Tibial artery (tissue), 4 donors: ENCODE results near the gene DMD.

Experiments used
- DNase-seq, 2 donors: peaks; one replicate each; pipeline ENCODE4 v3.0.0-alpha.2; 2019
- H3K27ac ChIP-seq, 2 donors: fragments of 200-600 bp; sonication (generic) in 1 of 2; 1 replicate in 1 of 2; 2 replicates in 1 of 2; pipeline ENCODE4 v1.5.1; 2018 to 2019; ENCODE audit warnings: mild to moderate bottlenecking in 1 of 2
- H3K27me3 ChIP-seq, 2 donors: fragments of 200-600 bp; sonication (generic) in 1 of 2; one replicate each; pipeline versions ENCODE4 v1.5.1 to v1.6.0; 2016 to 2019
- H3K36me3 ChIP-seq, 3 donors: fragments of 200-600 bp; sonication (generic) in 2 of 3; one replicate each; pipeline ENCODE4 v1.5.1; 2016 to 2019; ENCODE audit warnings: mild to moderate bottlenecking in 2 of 3
- H3K4me1 ChIP-seq, 4 donors: fragments of 200-600 bp; sonication (generic) in 2 of 4; 1 replicate in 3 of 4; 2 replicates in 1 of 4; pipeline ENCODE4 v1.5.1; 2016 to 2019
- H3K4me3 ChIP-seq, 2 donors: fragments of 200-600 bp; sonication (generic) in 1 of 2; 1 replicate in 1 of 2; 2 replicates in 1 of 2; pipeline ENCODE4 v1.5.1; 2018 to 2019; ENCODE audit warnings: mild to moderate bottlenecking in 2 of 2
- H3K9me3 ChIP-seq, 3 donors: fragments of 200-600 bp; sonication (generic) in 1 of 3; one replicate each; pipeline ENCODE4 v1.5.1; 2016 to 2019
- CTCF ChIP-seq, 2 experiments: fragments of 200-600 bp in 1 of 2; fragments of 450-650 bp in 1 of 2; IDR thresholded peaks; one replicate each; pipeline ENCODE4 v1.5.1; 2017 to 2019; ENCODE audit warnings: antibody characterized with exemption in 2 of 2, mild to moderate bottlenecking in 1 of 2, moderate library complexity in 1 of 2
- intact Hi-C: fragments of 100-400 bp; cut with DNase I; formaldehyde crosslinking; loops from one replicate; pipeline ENCODE4 v1.15.0; 2023; ENCODE audit warnings: low total_unique reads

The DMD gene

GRCh38 chrX:31545191-31545590, 1666.2 kb downstream of the DMD start:
- no peak overlapping the region for H3K4me3 ChIP-seq
- TF ChIP-seq CTCF (IDR thresholded peaks at IDR 0.05): no peak
- H3K27ac ChIP-seq: no peak overlapping the region
- H3K4me1 ChIP-seq: peaks cover 0 to 27% (median 0%) of the 10 kb centered on the region in 4 donors
- intact Hi-C loops: no loop called here
- H3K36me3 ChIP-seq: no peaks in the 10 kb centered on the region
- H3K27me3 ChIP-seq: no peaks in the 10 kb centered on the region
- no peaks in the 10 kb centered on the region for H3K9me3 ChIP-seq
- DNase-seq: no peak

DNA sequence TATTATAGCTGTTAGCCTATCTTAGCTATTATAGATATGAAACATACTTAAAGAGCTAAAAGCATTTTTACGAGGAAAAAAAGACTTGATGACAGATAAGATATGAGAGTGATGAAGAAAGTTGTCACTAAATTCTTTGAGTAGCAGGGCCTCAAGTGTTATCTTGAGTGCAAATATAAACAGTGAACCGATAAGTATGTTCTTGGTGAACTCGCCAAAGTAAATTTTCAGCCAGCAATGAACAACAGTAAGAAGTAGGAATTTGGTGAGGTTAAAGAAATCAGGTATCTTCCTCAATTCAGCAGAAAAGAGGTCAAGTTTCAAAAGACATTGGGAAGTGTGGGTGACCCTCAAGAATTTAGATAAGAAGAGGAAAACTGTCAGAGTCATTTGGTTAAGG, 1667.7 kb downstream of the DMD start:
- no peak overlapping the region for H3K27ac ChIP-seq
- no peaks in the 10 kb centered on the region for H3K9me3 ChIP-seq
- intact Hi-C loops: no loop called here

GRCh38 chrX:31542566-31542965, 1668.8 kb downstream of the DMD start:
- H3K27ac ChIP-seq: no peak overlapping the region
- H3K27me3 ChIP-seq: no peaks in the 10 kb centered on the region
- H3K4me3 ChIP-seq: no peak overlapping the region
- no peak for DNase-seq
- intact Hi-C loops: no loop called here
- H3K9me3 ChIP-seq: no peaks in the 10 kb centered on the region
- H3K4me1 ChIP-seq: peaks cover 0 to 24% (median 0%) of the 10 kb centered on the region in 4 donors
- H3K36me3 ChIP-seq: no peaks in the 10 kb centered on the region
- TF ChIP-seq CTCF (IDR thresholded peaks at IDR 0.05): no peak

More for the DNA sequence above, 1667.7 kb downstream of the DMD start:
- no peak for DNase-seq
- H3K4me1 ChIP-seq: peaks cover 0 to 27% (median 0%) of the 10 kb centered on the region in 4 donors
- H3K36me3 ChIP-seq: no peaks in the 10 kb centered on the region
- no peak overlapping the region for H3K4me3 ChIP-seq
- H3K27me3 ChIP-seq: no peaks in the 10 kb centered on the region
- TF ChIP-seq CTCF (IDR thresholded peaks at IDR 0.05): no peak

GRCh38 chrX:31540313-31540712, 1671.0 kb downstream of the DMD start:
- H3K36me3 ChIP-seq: no peaks in the 10 kb centered on the region
- intact Hi-C loops: no loop called here
- no peaks in the 10 kb centered on the region for H3K27me3 ChIP-seq
- peaks cover 0 to 2% (median 0%) of the 10 kb centered on the region in 4 donors for H3K4me1 ChIP-seq
- no peaks in the 10 kb centered on the region for H3K9me3 ChIP-seq
- no peak for TF ChIP-seq CTCF (IDR thresholded peaks at IDR 0.05)
- no peak overlapping the region for H3K27ac ChIP-seq
- H3K4me3 ChIP-seq: no peak overlapping the region
- DNase-seq: no peak

DNA sequence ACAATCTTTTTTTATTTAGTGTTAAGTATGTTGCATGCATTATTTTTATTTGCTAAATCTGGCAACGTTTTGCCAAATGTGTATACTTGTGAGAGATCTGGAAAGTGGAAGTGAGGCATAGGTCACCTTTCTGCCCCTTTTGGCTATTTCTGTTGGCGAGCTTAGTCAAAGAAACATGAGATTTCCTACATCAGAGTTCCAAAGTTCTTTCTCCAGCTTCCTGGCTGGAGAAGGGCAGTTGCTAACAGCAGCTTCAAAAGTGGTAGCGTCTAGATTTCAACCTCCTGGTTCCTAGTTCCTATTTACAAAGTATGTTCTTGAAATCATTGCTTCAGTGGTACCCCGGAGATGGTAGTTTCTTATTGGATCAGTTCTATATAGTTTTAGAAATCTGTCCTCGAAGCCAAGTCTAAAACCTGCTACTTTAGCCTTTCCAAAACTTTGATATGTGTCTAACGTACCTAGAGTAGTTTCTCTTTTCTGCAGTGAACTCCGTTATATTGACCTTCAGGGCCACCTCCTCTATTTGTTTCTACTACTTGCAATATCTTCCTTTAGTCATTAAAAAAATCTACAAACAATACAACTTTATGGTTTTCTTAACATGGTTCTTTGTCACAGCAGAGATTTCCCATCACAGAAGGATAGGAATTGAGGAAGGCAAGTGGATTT, 1683.8 kb downstream of the DMD start:
- Histone ChIP-seq H3K27me3 (no peaks in the 10 kb centered on the region), H3K36me3 (no peaks in the 10 kb centered on the region), H3K4me1 (no peaks in the 10 kb centered on the region), H3K4me3 (no peak overlapping the region), H3K27ac (no peak overlapping the region), H3K9me3 (no peaks in the 10 kb centered on the region)
- intact Hi-C loops: no loop called here
- TF ChIP-seq CTCF (IDR thresholded peaks at IDR 0.05): no peak
- no peak for DNase-seq
